Panc1 (cell line): ENCODE results near the gene CNGA3.

Experiments
- POLR2AphosphoS5 ChIP-seq: IDR thresholded peaks from 2 replicates; pipeline ENCODE4 v1.6.1; 2012; ENCODE audit warnings: mild to moderate bottlenecking, low read depth, low read length, moderate library complexity
- TCF7L2 ChIP-seq: IDR thresholded peaks from 2 replicates; pipeline ENCODE4 v1.6.1; 2011; ENCODE audit warnings: mild to moderate bottlenecking, low read depth, low read length, inconsistent platforms
- TF ChIP-seq, protein P1 (sequence below): fragments of 450-650 bp; IDR thresholded peaks from 2 replicates; pipeline ENCODE4 v1.5.1; 2017; ENCODE audit warnings: mild to moderate bottlenecking
- TF ChIP-seq, protein P2 (sequence below), 2 experiments: IDR thresholded peaks; 2 replicates each; pipeline ENCODE4 v1.6.1; 2011 to 2012; ENCODE audit warnings: low read depth in 2 of 2, control low read depth in 1 of 2, low read length in 1 of 2, mild to moderate bottlenecking in 1 of 2, moderate library complexity in 1 of 2; ENCODE audit not compliant: insufficient read depth in 1 of 2

DNA sequence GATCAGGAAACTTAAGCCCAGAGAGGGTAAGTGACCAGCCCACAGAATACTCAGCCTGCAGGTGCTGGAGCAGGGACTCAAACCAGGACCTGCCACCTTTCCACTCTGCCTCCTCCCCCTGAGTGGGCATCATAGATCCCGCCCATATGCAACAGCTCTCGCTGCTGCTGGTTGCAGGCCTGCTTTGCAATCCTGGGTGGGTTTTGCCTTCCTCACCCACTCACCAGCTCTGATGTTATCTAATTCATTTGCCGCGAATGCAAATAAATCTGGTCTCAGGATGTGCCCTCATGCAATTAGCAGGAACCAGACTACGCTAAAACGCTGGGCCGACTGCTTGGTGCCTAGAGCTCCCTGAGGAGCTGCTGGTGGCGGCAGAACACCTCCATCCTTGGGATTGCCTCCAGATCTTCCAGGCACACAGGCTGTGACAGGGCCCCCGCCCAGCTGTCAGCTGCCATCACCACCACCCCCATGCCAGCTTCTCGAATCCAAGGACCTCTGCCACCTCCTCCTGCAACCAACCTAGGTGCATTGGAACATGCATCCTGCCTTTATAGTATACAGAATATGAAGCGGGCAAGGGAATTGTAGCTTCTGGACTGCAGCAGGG, 28.8 kb downstream of the CNGA3 start:
- TF ChIP-seq, protein P1, sequence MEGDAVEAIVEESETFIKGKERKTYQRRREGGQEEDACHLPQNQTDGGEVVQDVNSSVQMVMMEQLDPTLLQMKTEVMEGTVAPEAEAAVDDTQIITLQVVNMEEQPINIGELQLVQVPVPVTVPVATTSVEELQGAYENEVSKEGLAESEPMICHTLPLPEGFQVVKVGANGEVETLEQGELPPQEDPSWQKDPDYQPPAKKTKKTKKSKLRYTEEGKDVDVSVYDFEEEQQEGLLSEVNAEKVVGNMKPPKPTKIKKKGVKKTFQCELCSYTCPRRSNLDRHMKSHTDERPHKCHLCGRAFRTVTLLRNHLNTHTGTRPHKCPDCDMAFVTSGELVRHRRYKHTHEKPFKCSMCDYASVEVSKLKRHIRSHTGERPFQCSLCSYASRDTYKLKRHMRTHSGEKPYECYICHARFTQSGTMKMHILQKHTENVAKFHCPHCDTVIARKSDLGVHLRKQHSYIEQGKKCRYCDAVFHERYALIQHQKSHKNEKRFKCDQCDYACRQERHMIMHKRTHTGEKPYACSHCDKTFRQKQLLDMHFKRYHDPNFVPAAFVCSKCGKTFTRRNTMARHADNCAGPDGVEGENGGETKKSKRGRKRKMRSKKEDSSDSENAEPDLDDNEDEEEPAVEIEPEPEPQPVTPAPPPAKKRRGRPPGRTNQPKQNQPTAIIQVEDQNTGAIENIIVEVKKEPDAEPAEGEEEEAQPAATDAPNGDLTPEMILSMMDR: no peak
- TF ChIP-seq POLR2AphosphoS5 (no peak), TCF7L2 (no peak)
- TF ChIP-seq, protein P2, sequence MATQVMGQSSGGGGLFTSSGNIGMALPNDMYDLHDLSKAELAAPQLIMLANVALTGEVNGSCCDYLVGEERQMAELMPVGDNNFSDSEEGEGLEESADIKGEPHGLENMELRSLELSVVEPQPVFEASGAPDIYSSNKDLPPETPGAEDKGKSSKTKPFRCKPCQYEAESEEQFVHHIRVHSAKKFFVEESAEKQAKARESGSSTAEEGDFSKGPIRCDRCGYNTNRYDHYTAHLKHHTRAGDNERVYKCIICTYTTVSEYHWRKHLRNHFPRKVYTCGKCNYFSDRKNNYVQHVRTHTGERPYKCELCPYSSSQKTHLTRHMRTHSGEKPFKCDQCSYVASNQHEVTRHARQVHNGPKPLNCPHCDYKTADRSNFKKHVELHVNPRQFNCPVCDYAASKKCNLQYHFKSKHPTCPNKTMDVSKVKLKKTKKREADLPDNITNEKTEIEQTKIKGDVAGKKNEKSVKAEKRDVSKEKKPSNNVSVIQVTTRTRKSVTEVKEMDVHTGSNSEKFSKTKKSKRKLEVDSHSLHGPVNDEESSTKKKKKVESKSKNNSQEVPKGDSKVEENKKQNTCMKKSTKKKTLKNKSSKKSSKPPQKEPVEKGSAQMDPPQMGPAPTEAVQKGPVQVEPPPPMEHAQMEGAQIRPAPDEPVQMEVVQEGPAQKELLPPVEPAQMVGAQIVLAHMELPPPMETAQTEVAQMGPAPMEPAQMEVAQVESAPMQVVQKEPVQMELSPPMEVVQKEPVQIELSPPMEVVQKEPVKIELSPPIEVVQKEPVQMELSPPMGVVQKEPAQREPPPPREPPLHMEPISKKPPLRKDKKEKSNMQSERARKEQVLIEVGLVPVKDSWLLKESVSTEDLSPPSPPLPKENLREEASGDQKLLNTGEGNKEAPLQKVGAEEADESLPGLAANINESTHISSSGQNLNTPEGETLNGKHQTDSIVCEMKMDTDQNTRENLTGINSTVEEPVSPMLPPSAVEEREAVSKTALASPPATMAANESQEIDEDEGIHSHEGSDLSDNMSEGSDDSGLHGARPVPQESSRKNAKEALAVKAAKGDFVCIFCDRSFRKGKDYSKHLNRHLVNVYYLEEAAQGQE (IDR thresholded peaks at IDR 0.05; ENCODE audit: insufficient read depth in 1 of 2, low read depth in 2 of 2, low read length in 1 of 2): no peak
